HL-60/S4 (cell line): Measurements from ENCODE around the gene VIPR2.

Source experiments
- in situ Hi-C: fragments of 300-500 bp; cut with MboI; formaldehyde crosslinking; loops from 2 replicates; pipeline ENCODE4 v1.14.3; 2022; ENCODE audit warnings: low sequenced_read_pairs

VIPR2 gene

DNA sequence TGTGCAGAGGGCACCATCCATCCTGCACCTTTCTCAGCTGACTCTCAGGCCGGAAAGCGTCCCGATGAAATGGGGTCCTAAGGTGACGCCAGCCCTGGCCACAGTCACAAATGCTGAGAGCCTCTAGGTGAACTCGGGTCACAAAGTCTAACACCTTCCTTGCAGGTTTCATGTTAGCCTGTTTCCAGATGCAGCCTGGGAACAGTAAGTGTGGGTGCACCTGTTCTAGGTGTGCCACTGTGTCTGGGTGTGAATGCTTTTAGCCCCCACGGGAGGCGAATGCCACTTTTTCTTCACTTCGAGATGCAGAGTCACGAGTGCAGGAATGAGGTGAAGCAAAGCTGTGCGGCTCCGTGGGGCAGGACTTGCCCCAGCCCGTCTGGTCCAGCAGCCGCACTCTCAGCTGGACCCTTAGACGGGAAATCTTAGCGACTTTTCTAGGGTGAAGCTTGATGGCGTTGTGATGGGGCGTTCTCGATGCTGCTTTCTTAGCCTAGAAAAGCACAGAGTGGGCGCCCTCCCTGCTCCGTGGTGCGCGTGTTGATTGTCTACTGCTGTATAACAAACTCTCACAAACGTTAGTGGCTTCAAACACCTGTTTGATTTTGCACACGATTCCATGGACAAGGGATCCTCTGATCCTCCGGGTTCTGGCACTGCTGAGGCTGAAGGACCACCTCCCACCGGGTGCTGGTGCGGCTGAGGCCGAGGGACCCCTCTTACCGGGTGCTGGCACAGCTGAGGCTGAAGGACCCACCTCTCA, 13.6 kb upstream of the VIPR2 start:
- in situ Hi-C loops = no loop called here

DNA sequence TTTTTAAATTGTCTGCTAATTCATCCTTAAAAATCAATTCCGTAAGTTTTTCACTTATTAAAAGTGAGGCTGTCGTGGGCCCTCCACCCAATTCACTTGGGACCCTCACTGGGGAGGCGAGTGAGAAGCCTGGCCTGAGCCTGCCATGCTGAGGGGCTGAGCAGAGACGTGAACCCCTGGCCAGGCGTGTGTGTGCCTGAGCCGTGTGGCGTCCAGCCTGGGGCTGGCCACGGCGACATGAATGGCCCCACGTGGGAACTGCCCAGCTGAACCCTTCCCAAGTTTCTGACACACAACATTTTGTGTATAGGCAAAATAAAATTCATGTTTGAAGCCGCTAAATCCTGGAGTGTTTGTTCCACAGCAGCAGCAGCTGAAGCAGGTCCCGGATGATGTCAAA, 13.0 kb upstream of the VIPR2 start:
- in situ Hi-C loops = no loop called here

DNA sequence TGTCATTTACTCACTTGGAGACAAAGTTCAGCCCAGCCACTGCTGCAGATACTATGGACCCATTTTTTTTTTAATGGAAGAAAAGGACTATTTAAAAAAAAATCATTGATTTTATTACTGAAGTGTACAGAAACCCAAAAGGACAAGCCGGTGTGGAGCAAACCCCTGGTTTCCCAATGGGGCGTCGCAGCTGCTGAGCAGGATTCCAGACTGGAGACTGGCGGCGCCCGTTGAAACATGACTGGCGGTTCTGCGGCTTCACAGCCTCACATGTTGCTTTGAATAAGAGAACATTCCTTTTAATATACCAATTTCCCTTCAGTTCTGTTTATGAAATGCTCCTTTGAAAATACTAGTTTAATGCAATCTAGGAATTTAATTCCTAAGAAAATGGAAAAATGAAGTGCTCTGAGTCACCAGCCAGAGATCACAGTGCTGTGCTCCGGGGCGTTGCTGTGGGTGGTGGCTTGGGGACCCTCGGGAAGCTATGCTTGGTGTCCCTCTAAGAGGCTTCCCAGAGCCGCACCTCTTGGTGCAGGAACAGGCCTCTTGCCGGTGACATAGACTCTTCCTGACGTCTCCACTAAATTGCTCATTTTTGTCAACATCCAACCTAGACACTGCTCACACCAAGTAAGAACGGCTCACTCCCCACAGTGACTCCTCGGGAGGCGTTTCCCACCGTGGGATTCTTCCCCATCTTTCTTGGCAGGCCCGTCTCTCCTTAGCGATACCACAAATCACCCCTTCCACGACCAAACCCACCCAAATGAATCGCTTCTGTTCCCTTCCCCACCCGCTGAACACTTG, 12.0 kb upstream of the VIPR2 start:
- in situ Hi-C loops = no loop called here

DNA sequence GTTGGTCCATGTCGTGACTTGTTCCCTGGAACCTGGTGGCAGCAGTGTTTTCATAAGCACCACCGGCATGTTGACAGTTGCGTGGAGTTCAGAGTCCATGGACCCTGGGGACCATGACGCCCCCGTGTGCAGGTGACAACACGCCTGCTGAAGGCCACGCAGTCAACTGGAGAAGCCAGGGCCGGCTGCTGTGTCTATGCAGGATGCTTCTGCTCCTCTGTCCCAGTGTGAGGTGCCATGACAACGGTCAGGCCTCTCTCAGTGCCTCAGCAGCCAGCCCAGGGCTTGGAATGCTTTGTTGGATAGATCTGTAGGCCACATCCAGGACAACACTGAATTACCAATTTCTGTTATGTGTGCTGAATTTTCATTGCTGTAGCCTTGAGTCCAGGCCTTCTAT, 10.7 kb upstream of the VIPR2 start:
- in situ Hi-C loops = no loop called here

DNA sequence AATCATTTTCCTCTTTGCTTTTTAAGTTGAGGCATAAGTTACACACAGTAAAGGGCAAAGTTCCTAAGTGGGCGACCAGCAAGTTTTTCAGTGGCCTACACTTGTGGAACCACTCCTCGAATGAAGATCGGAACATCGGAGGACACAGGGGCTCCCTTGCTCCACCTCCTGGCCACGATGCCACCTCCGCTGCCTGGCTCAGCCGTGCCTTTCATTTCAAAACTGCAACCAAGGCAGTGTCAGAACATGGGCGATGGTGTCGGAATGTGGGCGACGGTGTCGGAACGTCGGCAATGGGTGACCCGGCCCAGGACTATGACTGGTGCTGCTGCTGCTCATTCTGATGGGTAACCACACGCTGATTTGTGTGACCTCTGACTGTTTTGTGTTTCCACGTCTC, 9.6 kb upstream of the VIPR2 start:
- in situ Hi-C loops = no loop called here

DNA sequence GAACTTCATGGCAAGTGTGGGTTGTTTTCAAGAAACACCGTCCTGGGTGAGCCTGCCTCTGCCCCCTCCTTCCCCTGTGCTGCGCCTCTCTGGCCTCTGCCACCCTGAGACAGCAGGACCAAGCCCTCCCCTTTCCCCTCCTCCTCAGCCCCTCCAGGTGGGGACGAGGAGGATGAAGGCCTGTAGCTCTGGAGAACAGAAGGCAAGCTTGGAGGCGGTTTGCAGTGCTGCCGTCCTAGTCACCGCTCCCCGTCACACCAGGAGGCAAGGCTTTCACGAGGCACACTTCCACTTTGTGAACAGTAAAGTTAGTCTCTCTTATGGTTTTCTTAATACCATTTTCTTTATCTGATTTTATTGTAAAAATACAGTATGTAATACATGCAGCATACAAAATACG, 8.8 kb upstream of the VIPR2 start:
- in situ Hi-C loops = no loop called here

DNA sequence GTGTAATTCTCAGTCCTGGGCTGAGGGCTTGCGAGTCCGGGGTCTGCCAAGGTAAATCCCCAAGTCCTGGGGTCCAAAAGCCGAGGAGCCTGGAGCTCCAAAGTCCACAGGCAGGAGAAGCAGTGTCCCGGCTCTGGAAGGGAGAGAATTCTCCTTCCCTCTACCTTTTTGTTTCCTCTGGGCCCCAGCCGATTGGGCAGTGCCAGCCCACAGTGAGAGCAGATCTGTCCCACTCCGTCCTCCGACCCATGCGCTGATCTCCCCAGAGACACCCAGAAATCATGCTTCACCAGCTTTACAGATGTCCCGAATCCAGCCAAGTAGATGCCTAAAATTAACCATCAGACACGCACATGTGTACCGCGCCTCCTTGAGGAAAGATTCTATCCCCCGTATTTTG, 8.1 kb upstream of the VIPR2 start:
- in situ Hi-C loops = no loop called here

DNA sequence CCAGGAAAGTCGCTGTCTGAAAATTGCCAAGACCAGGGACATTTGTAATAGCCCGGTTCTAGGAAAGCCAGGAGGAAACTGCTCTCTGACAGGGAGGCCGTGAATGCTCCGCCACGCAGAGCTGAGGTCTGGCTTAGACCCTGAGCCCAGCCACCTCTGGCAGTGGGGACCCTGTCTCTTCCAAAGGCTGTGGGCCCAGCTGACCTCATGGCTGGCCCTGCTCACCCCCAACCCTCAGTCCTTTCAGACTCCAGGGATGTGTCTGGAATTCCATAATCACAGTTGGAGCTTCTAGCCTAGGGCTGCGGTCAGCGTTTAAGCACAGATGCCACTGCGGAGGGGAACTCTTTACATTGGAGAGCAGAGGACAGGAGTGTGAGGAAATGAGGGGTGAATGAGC, 6.6 kb upstream of the VIPR2 start:
- in situ Hi-C loops = no loop called here

DNA sequence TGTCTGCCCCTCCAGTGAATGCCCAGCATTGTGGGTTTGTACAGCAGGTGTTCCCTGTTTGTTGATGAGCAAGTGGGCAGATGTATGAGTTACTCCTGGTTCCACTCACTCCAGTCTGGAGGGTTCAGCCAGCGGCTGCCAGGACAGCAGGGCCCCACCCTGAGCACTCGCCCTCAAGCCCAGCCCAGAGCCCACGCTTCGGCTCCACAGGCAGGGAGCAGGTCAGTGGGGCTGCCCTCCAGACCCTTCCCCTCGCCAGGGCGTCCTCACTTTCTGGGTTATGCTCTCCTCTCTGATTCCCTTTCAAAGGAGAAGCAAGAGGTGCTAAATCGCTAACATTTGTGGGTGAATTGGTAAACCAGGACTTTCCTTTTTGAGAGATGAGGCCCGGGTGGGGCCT, 4.8 kb upstream of the VIPR2 start:
- in situ Hi-C loops = no loop called here

DNA sequence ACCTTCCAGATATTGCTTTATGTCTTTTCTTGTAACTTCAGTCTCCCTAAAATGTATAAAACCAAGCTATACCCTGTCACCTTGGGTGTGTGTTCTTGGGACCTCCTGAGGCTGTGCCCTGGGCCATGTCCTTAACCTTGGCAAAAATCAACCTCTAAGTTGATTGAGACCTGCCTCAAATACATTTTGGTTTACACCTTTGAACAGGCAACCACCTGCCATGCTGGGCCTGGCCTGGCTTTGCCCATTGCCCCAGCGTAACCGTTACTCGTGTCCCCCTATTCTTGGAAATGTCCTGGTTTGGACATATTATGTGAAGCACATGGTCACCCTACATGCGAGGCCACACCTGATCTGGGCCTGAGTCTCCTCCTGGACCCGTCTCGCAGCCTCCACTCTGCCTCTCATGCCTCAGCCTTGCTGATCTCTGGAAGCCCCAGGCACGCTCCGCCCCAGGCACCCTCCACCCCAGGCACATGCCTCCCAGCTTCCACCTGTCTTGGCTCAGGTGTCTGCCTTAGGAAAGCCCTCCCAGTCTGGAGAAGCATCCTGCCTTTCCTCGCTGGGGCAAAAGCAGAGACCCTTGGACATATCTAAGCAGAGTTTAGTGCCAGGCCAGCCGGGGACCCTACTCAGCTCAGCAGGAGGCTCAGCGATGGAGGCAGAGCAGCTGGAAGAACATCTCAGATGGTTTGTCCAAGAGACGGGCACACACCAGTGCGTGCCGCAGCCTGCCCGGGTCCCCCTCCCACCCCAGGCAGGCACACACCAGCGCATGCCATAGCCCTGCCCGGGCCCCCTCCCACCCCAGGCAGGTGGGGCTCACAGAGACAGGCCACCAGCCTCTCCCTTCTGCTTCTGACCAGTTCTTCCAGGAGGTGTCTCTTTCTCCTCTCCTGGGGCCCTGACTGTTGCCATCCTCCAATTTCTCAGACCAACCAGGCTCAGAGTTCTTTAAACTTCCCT, 4.0 kb upstream of the VIPR2 start:
- in situ Hi-C loops = no loop called here

DNA sequence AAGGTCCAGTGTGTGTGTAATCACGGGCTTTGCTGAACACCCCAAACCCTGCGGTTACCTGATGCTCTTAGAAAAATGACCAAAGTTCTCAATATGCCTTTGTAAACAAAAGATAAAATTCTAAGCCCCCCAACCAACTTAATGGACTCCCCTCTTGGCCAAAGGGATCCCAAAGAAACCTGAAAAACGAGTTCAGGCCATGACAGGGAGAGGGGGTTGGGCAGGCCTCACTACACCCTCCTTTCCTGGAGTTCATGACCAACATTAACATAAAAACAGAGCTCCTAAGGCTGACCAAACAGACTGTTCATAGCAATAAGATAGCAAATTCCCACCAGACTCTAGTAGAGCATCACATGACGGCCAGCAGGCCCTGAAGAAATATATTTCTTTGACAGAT, 3.0 kb upstream of the VIPR2 start:
- in situ Hi-C loops = no loop called here

DNA sequence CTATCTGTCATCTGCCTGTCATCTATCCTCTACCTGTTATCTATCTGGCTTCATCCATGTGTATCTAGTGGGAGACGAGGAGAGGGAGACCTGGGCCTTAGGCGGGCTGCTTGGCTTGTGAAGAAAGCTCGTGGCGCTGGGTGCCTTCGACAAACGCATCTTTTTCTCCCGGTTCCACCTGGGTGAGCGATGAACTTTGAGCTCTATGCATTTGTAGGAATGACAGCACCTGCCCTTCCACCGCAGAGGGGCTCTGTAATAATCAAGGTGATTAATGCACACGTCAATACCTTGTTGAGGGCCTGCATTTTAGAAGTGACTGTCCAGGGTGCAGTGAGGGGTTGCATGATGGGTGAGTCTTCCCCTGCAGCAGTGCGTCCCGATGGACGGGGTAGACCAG, 2.6 kb upstream of the VIPR2 start:
- in situ Hi-C loops = no loop called here

DNA sequence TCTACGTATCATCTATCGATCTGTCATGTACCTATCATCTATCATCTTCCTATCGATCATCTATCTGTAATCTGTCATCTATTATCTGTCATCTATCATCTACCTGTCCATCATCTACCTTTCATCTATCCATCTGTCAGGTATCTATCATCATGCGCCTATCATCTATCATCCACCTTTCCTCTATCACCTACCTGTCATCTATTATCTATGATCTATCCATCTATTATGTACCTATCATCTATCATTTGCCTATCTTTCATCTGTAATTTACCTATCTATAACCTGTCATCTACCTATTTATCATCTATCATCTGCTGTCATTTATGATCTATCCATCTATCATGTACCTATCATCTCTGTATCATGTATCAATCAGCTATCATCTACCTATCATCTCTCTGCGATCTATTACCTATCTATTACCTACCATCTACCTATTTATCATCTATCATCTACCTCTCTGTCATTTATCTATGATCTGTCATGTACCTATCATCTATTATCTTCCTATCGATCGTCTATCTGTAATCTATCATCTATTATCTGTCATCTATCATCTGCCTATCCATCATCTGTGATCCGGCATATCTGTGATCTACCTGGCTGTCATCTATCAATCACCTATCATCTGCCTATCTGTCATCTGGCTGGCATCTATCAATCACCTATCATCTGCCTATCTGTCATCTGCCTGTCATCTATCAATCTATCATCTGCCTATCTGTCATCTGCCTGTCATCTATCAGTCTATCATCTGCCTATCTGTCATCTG, 1.6 kb upstream of the VIPR2 start:
- in situ Hi-C loops = no loop called here

DNA sequence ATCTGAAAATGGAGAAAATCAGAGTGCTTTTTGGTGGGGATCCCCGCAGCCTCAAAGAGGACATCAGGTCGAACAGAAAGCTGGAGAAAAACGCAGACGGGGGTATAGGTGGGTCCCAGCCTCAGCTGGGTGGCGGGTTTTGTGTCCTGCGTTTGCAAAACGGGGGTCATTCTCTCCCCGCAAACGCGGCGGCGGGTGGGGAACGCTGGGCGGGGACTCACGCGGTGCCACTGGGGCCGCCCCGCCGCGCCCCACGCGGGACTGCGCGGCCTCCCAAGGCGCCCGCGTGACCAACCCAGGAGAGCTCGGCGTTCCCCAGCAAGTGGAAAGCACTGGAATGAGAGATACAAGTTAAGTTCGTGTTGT, 806 bp upstream of the VIPR2 start:
- in situ Hi-C loops = no loop called here

DNA sequence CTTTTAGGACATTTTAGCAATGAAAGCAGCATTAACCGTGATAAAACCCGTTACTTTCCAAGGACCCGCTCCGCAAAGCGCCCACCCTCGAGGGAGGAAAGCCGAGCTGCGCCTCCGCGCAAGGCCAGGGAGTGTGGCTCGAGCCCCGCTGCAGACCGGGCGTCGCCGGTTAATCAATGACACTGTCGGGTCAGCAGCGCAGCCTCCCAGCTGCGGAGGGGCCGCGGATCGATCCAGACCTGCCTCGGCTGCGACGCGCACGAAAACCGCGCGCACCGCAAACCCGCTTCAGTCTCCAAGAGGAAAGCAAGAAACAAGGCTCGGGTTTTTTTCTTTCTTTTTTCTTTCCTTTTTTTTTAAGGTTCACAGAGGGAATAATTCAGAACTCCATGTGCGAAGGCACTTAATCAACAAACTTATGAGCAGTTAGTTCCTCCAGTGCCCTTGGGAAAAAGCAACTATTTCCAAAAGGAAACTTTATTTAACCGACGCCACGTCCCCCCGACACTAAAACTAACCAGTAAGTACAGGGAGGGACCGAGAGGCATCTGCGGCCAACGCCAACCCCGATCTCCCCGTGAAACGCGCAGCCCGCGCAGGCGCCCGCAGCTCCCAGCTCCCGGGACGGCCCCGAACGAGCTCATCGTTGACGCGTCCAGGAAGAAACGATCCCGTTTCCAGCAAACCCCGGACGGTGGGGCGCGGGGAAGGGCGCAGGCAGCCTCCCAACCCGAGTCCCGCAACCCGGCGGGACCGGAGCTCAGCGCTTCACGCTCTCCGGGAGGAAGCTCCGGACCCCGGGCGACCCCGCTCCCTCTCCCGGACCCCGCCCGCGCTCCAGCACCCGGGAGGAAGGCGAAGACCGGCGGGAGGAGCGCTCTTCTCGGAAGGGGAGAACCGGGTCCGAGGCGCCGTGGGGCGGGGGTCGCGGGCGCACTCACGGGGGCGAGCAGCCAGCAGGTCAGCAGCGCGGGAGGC, 598 bp downstream of the VIPR2 start:
- in situ Hi-C loops = no loop called here

DNA sequence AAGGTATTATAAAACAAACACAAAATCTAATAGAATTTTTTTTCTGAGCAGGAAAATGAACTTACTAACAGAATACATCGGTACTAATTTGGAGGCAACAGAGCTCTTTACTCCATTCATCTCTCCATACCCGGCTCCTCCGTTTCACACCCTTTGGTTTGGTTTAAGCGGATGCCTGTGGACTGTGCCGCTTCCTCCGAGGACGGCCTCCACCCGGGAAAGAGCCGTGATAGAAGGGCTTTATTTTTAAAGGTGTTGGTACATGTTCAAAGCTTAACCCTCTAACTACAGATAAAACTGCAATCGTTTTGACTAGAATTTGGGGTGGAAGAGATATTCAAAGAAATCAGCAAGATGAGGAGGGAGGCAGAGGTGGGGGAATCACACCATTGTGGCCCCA, 1.9 kb downstream of the VIPR2 start:
- in situ Hi-C loops = no loop called here

DNA sequence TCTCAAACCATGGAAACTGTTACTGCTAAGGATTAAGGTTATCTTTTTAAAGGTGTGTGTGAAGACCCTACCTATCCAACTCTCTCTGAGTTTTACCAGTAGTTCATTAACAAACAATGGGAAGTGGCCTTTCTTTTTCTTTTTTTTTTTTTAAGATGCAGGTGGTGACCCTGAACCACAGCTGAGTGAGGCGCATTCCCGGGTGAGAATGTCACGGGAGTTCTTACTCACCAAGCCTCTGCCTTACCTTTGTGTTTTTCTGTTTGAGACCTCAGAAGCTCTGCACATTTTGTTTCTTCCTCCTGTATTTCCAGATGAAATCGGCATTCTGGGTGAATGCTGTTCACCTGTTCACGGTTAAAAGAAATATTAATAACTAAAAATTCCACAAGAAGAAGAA, 2.5 kb downstream of the VIPR2 start:
- in situ Hi-C loops = no loop called here

DNA sequence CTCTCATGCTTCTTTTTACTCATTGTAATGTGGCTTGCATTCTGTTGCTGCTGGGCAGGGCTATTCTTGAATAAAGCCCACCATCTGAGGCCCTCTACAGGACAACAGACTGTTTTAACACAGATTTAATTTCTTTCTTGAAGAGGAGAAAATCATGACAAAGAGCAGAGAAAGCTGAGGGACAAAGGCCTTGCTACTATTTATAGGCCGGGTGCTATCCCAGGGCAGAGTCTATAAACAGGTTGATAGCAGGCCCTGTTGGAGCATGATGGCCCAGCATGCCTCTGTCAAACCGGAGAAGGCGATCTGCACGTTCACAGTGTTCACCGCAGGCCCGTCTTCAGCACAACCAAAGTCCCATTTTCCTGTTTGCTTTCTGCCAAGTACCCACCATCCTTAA, 3.0 kb downstream of the VIPR2 start:
- in situ Hi-C loops = no loop called here

DNA sequence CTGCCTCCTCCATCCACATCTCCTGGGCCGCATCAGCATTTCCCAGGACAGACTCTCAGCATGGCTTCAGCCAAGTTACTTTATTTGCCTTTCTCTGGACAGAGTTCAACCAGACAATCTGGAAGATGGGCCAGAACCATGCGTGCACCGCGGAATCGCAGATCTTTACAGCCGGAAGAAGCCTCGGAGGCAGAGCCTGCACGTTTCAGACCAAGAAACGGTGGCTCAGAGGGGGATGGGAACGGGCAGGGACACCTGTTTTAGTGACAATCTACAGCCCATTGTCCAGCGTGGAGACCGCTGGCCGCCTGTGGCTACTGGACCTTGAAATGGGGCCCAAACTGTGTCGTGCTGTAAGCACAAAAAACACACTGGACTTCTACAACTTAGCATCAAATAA, 3.5 kb downstream of the VIPR2 start:
- in situ Hi-C loops = no loop called here
